Peyer's patch (tissue), 4 donors: ENCODE data around the gene HHAT.

Experiments used
- POLR2A ChIP-seq, 2 donors: fragments of 450-650 bp; IDR thresholded peaks; one replicate each; pipeline ENCODE4 v1.5.1; 2017; ENCODE audit warnings: antibody characterized with exemption in 2 of 2, mild to moderate bottlenecking in 2 of 2, moderate library complexity in 2 of 2
- TF ChIP-seq, protein P1 (sequence below), 6 experiments: fragments of 450-650 bp in 4 of 6; fragments of 200-600 bp in 2 of 6; sonication (generic) in 1 of 6; IDR thresholded peaks; one replicate each; pipeline ENCODE4 v1.5.1; 2017 to 2019; ENCODE audit warnings: antibody characterized with exemption in 6 of 6, mild to moderate bottlenecking in 3 of 6, moderate library complexity in 1 of 6

DNA sequence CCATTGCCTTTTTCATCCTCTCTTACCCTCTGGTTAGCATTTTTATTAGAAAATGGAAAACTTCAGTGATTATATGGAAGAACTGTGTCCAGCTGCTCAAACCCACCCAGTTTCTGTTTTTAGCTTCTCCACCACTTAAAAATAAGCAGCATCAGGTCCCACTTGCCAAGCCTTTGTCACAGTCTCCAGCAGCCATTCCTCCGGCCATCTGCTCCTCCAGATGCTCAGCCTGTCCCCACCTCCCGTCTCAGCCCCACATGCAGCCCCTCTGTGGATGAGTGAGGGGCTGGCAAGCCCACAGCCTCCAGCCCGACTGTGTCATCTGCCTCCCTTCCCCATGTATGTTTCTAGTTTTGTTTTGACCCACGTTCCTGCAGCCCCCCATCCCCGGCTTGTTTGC is 289.7 kb downstream of the HHAT start:
- TF ChIP-seq, protein P1, sequence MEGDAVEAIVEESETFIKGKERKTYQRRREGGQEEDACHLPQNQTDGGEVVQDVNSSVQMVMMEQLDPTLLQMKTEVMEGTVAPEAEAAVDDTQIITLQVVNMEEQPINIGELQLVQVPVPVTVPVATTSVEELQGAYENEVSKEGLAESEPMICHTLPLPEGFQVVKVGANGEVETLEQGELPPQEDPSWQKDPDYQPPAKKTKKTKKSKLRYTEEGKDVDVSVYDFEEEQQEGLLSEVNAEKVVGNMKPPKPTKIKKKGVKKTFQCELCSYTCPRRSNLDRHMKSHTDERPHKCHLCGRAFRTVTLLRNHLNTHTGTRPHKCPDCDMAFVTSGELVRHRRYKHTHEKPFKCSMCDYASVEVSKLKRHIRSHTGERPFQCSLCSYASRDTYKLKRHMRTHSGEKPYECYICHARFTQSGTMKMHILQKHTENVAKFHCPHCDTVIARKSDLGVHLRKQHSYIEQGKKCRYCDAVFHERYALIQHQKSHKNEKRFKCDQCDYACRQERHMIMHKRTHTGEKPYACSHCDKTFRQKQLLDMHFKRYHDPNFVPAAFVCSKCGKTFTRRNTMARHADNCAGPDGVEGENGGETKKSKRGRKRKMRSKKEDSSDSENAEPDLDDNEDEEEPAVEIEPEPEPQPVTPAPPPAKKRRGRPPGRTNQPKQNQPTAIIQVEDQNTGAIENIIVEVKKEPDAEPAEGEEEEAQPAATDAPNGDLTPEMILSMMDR (IDR thresholded peaks at IDR 0.05) = no peak
- no peak for TF ChIP-seq POLR2A (IDR thresholded peaks at IDR 0.05)
